Loucy (cell line): ENCODE data around the gene XIST.

ENCODE experiments used
- H2AFZ ChIP-seq: fragments of 200-600 bp; sonication (generic); 2 replicates; pipeline ENCODE4 v1.6.0; 2016; ENCODE audit warnings: antibody characterized with exemption, mild to moderate bottlenecking, low read length, moderate library complexity
- H3F3A ChIP-seq: fragments of 200-600 bp; 2 replicates; pipeline ENCODE4 v1.6.0; 2016; ENCODE audit warnings: antibody characterized with exemption, low read depth, mild to moderate bottlenecking
- H3K27me3 ChIP-seq: fragments of 200-600 bp; sonication (generic); 2 replicates; pipeline ENCODE4 v1.6.1; 2014; ENCODE audit warnings: low read length, mild to moderate bottlenecking; ENCODE audit not compliant: insufficient read depth, poor library complexity, severe bottlenecking
- H3K36me3 ChIP-seq: fragments of 200-600 bp; sonication (generic); 2 replicates; pipeline ENCODE4 v1.6.1; 2016; ENCODE audit warnings: low read length; ENCODE audit not compliant: insufficient read depth
- H3K4me1 ChIP-seq: fragments of 200-600 bp; sonication (generic); 2 replicates; pipeline ENCODE4 v1.5.1; 2014; ENCODE audit warnings: low read length, mild to moderate bottlenecking; ENCODE audit not compliant: insufficient read depth, poor library complexity, severe bottlenecking
- H3K4me2 ChIP-seq: fragments of 200-600 bp; sonication (generic); 2 replicates; pipeline ENCODE4 v1.6.0; 2014; ENCODE audit warnings: antibody characterized with exemption, low read length, low read depth, mild to moderate bottlenecking; ENCODE audit not compliant: poor library complexity, severe bottlenecking
- H3K4me3 ChIP-seq: fragments of 200-600 bp; sonication (generic); 2 replicates; pipeline ENCODE4 v1.5.1; 2014; ENCODE audit warnings: low read length, mild to moderate bottlenecking, mixed read lengths; ENCODE audit not compliant: poor library complexity, severe bottlenecking
- H3K79me2 ChIP-seq: fragments of 200-600 bp; sonication (generic); 2 replicates; pipeline ENCODE4 v1.6.1; 2014; ENCODE audit warnings: low read length; ENCODE audit not compliant: insufficient read depth
- H3K9ac ChIP-seq: fragments of 200-600 bp; sonication (generic); 2 replicates; pipeline ENCODE4 v1.6.0; 2014; ENCODE audit warnings: mild to moderate bottlenecking, low read depth, low read length, moderate library complexity; ENCODE audit not compliant: poor library complexity, severe bottlenecking
- H3K9me2 ChIP-seq: fragments of 200-600 bp; sonication (generic); replicated peaks from 2 replicates; pipeline ENCODE4 v1.6.1; 2016; ENCODE audit warnings: low read depth, low read length, mixed read lengths
- H3K9me3 ChIP-seq: fragments of 200-600 bp; sonication (generic); 2 replicates; pipeline ENCODE4 v1.6.1; 2014; ENCODE audit warnings: mild to moderate bottlenecking, antibody characterized with exemption, low read length, low read depth; ENCODE audit not compliant: insufficient read depth
- H4K20me1 ChIP-seq: fragments of 200-600 bp; sonication (generic); 2 replicates; pipeline ENCODE4 v1.6.0; 2014; ENCODE audit warnings: antibody characterized with exemption, low read length, mild to moderate bottlenecking; ENCODE audit not compliant: insufficient read depth, poor library complexity, severe bottlenecking
- CTCF ChIP-seq: fragments of 200-600 bp; sonication (generic); conservative IDR thresholded peaks from 2 replicates; pipeline ENCODE4 v1.5.1; 2014; ENCODE audit warnings: mild to moderate bottlenecking, antibody characterized with exemption, low read length
- EZH2phosphoT487 ChIP-seq: fragments of 200-600 bp; IDR thresholded peaks from 2 replicates; pipeline ENCODE4 v1.6.1; 2018; ENCODE audit warnings: antibody characterized with exemption, mild to moderate bottlenecking, moderate library complexity, borderline replicate concordance

The XIST gene

GRCh38 chrX:73847100-73847499 is 5.4 kb downstream of the XIST start:
- Histone ChIP-seq H3K9me3 (no peaks in the 10 kb centered on the region), H3K9ac (no peak overlapping the region), H3K9me2 (no peaks in the 10 kb centered on the region), H3F3A (no peaks in the 10 kb centered on the region), H3K79me2 (no peaks in the 10 kb centered on the region), H3K36me3 (no peaks in the 10 kb centered on the region), H3K4me2 (no peak overlapping the region), H3K4me1 (no peaks in the 10 kb centered on the region), H3K27me3 (no peaks in the 10 kb centered on the region), H3K4me3 (no peak overlapping the region), H4K20me1 (no peaks in the 10 kb centered on the region), H2AFZ (no peak overlapping the region)
- no peak for TF ChIP-seq EZH2phosphoT487
- no peak for TF ChIP-seq CTCF

DNA sequence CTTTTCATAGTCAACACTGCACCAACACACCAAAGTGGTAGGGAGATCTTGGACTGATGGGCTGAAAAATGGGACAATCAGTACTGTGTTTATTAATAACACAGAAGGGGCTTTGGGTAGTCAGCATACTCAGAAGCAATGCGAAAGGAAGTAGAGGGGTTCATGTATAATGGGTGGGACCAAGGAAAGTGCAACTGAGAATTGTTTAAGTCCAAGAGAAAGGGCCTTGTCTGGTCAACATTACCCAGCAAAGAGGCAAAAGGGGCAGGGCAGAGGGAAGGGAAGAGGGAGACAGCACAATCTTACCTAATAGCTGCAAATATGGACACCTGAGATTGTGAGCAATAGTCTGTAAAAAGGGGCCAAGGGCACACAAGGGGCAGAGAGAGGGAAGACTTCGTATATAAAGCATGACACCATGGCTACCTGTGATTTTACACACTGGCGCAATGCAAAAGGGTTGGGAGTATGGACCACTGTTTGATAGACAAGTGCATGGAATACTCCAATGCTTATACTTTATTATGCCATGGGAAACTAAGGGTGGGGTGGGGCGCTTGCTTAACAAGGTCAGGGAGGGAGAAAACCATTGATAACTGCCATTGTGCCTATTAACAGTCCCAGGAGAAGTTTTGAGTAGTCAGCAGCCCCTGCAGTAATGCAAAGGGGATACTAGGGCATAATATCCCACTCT is 9.8 kb downstream of the XIST start:
- H3K79me2 ChIP-seq, result no peaks in the 10 kb centered on the region

DNA sequence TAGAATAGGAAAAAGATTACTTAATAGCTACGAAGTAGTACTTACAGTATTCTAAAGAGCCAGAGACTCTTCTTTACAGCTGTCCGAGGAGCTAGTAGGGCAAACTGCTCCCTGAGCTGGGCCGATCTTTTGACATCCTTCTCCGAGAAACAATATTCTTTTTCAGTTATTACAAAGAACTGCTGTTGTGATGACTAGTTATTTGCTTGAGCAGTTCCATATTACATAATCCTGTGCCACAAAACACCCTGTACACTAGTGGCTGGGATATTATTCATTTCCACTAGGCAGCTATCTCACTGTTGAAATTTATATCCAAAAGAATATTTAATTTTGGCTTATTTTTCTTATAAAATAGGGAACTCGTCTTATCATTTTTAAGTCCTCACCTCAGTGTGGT is 11.2 kb downstream of the XIST start:
- Histone ChIP-seq H3K79me2 (no peaks in the 10 kb centered on the region), H3F3A (no peaks in the 10 kb centered on the region), H4K20me1 (no peaks in the 10 kb centered on the region), H3K9ac (no peak overlapping the region), H3K4me2 (no peak overlapping the region), H3K36me3 (no peaks in the 10 kb centered on the region), H3K9me2 (no peaks in the 10 kb centered on the region), H3K9me3 (no peaks in the 10 kb centered on the region), H3K4me1 (no peaks in the 10 kb centered on the region), H3K27me3 (no peaks in the 10 kb centered on the region), H2AFZ (no peak overlapping the region), H3K4me3 (no peak overlapping the region)
- TF ChIP-seq EZH2phosphoT487 (no peak), CTCF (no peak)

More for the DNA sequence above, 9.8 kb downstream of the XIST start:
- no peaks in the 10 kb centered on the region for H3F3A ChIP-seq
- H3K9ac ChIP-seq, result no peak overlapping the region
- no peaks in the 10 kb centered on the region for H3K4me1 ChIP-seq
- TF ChIP-seq CTCF, result no peak
- no peak for TF ChIP-seq EZH2phosphoT487
- H3K27me3 ChIP-seq, result no peaks in the 10 kb centered on the region
- H4K20me1 ChIP-seq, result no peaks in the 10 kb centered on the region
- no peaks in the 10 kb centered on the region for H3K36me3 ChIP-seq
- H3K4me3 ChIP-seq, result no peak overlapping the region
- H3K4me2 ChIP-seq, result no peak overlapping the region
- no peaks in the 10 kb centered on the region for H3K9me3 ChIP-seq
- H2AFZ ChIP-seq, result no peak overlapping the region
- no peaks in the 10 kb centered on the region for H3K9me2 ChIP-seq
